Kidney glomerular epithelial cell (primary cell): ENCODE results near the gene ITPR2.
"Not testable (repeated sequence)": the region's sequence is repeated elsewhere in the genome, so short reads cannot be mapped to it uniquely, and the experiment has no call there.

Experiments
- DNase-seq: peaks from one replicate; lab custom pipeline; 2025; lab: John Stamatoyannopoulos, UW

ITPR2 gene

GRCh38 chr12:26848156-26848825, 15.3 kb upstream of the ITPR2 start:
- DNase-seq = no peak

- DNase-seq = no peak
Measured at GRCh38 chr12:26847431-26847830, 14.4 kb upstream of the ITPR2 start.

DNA sequence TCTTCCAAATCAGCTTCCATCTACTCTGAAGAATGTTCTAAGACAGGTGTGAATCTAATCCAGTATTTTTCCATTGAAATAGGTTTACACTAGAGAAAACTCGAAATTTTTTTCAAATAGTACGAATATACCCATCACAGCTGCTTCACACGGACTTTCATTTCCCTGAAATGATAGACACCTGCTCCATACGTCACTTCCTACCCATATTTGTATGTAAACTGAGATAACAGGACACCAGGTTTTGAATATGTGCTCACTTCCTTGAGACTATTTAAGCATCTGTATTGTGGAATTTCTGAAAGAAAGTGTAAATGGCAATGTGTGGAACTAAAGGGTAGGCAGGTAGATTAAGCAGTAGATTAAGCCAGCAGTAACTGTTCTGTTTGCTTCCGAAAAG, 13.4 kb upstream of the ITPR2 start:
- no peak for DNase-seq

- no peak for DNase-seq
Measured at GRCh38 chr12:26845984-26846383, 13.0 kb upstream of the ITPR2 start.

DNA sequence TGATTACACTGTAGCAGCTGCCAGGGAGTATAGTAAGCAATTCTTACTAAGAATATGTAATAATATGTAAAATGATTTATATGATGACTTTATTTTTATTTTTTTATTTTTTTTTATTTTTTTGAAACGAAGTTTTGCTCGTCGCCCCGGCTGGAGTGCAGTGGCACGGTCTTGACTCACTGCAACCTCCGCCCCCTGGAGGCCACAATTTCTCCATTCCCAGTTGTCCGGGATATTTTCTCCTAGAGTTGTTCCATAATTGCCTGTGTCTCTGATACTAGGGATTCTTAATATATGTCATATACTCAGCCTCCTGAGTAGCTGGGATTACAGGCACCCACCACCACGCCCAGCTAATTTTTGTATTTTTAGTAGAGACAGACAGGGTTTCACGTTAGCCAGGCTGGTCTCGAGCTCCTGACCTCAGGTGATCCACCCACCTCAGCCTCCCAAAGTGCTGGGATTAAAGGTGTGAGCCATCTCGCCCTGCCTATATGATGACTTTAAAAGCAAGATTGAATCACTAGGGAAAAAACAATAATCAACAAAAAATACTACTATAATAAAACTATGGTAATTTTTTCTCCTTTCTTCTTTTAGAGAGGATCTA, 12.2 kb upstream of the ITPR2 start:
- peak; percentile 23 for DNase-seq

- DNase-seq = no peak
Measured at GRCh38 chr12:26843311-26843710, 10.3 kb upstream of the ITPR2 start.

DNA sequence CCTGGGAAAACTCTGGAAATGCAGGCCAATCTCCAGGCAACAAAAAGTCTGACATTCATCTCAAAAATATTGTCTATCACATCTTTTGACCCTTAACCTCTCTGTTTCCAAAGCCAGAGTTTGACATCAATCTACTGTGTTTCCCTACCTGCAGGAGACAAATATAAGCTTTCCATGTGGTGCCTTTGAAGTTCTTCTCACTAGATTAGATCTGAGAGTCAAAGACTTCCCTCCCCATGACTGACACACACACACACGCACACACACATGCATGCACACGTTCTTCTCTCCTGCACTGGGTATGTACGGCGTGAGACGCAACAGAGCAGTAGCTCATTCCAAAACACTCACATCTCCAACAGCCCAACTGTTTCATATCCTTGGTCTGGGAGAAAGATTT, 8.1 kb upstream of the ITPR2 start:
- DNase-seq = no peak

GRCh38 chr12:26839512-26839911, 6.5 kb upstream of the ITPR2 start:
- DNase-seq = no peak

DNA sequence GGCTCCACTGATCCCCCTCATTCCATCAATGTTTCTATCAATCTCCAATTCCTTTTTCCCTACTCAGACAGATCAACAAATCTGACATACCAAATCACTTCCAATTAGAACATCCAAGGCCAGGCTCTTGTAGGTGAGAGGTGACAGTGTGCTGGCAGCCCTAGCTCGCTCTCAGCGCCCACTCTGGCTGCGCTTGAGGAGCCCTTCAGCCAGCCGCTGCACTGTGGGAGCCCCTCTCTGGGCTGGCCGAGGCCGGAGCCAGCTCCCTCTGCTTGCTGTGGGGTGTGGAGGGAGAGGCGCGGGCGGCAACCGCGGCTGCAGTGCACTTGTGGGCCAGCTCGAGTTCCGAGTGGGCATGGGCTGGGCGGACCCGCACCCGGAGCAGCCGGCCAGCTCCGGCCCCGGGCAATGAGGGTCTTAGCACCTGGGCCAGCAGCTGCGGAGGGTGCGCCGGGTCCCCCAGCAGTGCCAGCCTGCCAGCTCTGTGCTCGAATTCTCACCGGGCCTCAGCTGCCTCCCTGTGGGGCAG, 6.0 kb upstream of the ITPR2 start:
- no peak for DNase-seq

DNA sequence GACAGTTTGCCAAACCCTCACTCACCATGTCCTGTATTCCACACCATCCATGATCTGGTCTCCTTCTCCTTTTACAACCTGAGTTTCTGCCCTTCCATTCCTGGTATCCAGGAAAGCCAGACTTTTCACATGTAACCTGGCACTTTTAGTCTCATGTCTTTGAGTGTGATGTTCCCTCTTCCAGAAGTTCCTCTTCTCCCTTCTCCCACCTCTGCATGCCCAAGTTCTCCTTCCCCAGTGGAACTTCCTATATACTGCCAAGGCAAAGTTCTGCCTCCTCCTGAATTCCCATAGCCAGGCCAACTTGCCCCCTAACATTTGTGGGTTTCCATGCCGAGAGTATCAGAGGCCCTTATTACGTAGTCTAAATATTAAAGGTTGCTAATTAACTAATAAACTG, 3.2 kb upstream of the ITPR2 start:
- no peak for DNase-seq

- DNase-seq = not testable (repeated sequence)
Measured at GRCh38 chr12:26834503-26835060, 1.6 kb upstream of the ITPR2 start.

DNA sequence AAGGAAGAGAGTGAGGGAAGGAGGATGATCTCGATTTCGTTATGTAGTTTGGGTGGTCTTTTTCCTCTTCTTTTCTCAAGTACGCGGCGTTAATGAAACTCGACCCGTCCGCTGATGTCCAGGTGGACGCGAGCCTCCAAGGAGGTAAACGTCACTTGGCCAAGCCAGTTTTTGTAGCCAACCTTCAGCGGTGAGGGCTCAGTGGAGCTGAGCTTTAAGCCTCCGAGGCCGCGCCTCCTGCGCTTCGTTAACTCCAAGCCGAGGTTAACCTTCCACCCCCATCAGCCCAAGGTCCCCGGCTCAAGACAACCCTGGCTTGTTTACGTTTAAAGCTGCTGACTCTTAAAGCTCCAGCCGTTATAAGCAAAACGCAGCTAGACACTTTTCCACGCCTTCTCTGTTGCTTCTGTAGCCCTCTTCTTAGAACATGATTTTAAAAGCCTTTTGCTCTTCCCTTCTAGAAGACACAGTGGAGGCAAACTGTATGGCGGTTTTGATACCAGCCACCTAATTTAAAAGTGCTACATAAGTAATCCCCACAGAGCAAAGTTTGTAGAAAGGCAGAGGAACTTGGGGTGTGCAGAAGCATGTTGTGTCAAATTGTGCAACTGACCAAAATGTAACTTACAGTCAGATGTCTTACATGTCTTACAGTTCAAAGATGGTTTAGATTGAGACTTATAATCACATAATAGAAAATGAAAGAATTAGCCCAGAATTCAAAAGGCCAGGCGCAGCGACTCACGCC, 923 bp upstream of the ITPR2 start:
- DNase-seq = peak; percentile 40

DNA sequence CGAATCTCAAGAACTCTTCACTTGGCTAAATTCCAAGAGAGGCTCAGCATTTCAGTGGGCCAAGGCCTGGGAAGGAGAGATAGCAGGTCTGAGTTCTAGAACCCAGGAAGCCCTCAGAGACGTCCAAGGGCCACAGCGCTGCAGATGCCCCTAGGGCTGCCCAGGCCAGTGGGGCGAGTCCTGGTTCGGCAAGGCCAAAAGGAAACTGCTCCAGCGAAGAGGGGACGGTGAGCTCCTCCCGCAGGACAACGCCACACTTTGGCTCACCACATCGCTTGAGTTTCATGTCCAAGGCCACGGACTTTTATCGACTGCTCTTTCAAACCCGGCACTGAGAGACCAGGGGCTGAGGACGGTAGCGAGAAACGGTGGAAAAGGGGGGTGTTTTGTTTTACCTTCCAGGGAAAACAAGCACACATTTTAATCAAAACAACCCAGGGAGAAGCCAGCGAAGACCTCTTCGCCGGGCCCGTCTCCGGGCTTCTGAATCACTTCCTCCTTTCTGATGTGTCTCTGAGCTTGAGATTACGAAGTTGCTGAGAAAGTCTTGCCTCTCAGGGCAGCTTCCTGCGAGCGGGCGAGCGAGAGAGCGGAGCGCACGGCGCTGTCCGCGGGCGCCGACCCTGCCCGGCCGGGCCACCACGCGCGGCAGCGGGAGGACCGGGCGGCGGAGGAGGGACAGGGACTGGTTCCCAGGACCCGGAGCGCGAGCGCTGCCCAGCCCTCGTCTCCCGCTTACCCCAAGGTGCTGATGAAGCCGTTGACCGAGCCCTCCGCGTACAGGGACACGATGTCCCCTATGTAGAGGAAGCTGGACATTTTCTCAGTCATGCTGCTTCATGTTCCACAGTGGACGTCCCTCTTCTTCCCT, 808 bp downstream of the ITPR2 start:
- peak; percentile 51 for DNase-seq

GRCh38 chr12:26830783-26831551, 2.0 kb downstream of the ITPR2 start:
- DNase-seq = no peak

DNA sequence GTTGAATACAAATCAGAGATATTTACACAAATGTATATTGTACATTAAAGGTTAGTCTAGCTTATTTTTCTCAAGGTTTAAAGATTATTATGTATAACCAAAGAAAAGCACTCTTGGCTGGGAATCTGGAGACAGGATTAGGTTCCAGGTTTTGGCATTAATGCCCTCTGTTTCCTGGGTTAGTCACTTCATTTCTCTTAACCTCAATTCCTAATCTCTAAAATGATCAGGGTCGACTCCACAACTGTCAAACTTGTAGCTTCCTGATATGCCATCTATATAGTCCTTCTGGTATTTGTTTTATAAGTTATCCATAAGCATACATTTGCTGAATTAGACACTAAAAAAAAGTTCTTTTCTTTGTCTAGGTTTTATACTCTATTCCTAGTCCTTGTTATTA, 2.6 kb downstream of the ITPR2 start:
- no peak for DNase-seq

DNA sequence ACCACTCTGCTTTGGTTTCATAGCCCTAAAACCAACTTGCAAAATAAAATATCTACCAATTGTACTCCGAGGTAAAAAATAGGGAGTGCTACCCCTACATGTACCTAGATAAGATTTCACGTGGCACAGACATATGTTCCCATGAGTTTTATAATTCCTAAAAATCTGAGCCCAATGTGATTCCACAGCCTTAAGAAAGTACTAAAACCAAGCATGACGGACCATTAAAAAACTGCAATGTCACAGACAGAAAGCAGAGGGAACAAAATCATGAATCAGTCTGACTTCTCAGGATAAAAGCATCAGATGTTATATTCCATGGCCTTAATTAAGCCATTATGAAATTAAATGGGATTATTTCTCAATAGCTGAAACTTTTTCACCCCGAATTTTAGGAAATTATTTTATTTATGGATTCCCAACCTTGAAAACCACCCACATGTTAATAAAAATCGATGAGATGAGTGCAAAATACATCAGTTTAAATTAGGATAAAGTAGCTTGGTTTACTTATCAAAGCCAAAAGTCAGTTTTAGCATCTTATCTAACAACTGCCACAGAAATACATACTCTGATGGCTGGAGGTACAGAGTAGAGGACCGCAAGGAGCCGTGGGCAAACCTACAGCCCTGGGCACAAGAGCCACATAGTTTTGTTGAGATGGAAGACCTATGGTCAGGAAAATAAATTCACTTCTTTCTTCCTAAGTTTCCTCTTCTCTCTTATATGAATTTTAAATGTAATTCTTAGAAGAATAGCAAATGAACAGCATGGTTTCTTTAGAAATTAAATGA, 4.5 kb downstream of the ITPR2 start:
- no peak for DNase-seq

GRCh38 chr12:26826437-26826836, 6.6 kb downstream of the ITPR2 start:
- no peak for DNase-seq

- no peak for DNase-seq
Measured at GRCh38 chr12:26825459-26826016, 7.5 kb downstream of the ITPR2 start.

GRCh38 chr12:26823390-26823789, 9.6 kb downstream of the ITPR2 start:
- DNase-seq = peak; percentile 3

DNA sequence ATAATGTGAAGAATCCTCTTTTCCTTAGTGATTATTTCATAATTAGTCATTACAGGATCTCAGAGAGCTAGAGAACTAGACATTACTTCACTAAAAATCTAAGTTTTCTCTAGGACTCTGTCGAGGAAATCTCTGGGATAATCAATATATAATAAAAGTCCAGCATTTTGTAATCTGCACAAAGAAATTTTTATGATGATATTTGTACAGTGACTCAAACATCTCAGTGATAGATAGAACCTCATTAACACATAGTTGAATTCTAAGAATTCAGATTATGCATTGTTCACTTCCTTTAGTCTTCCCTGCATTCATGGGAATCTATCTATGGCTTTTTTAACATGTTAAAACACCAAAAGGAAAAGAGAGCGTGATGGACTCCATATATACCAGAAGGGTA, 11.0 kb downstream of the ITPR2 start:
- peak; percentile 50 for DNase-seq
